BE2C (cell line): ENCODE data around the gene GFOD1.
A peak's percentile ranks its signal among the peaks of the same experiment; 100 is the strongest.
"Not testable (repeated sequence)": the region's sequence is repeated elsewhere in the genome, so short reads cannot be mapped to it uniquely, and the experiment has no call there.

ENCODE experiments used
- DNase-seq: peaks from one replicate; pipeline ENCODE4 v3.0.0-alpha.2; 2020
- H3K27me3 ChIP-seq: fragments of 250-450 bp; sonication (Bioruptor Pico); 2 replicates; pipeline ENCODE4 v1.5.1; 2020; ENCODE audit warnings: mild to moderate bottlenecking
- H3K36me3 ChIP-seq: fragments of 250-450 bp; sonication (Bioruptor Pico); 2 replicates; pipeline ENCODE4 v1.5.1; 2020; ENCODE audit warnings: mild to moderate bottlenecking
- H3K4me1 ChIP-seq: fragments of 250-450 bp; sonication (Bioruptor Pico); 2 replicates; pipeline ENCODE4 v1.5.1; 2020
- H3K4me3 ChIP-seq: 2 replicates; pipeline ENCODE4 v1.5.1; 2011; ENCODE audit warnings: low read depth, low read length
- H3K9me3 ChIP-seq: fragments of 250-450 bp; sonication (Bioruptor Pico); 2 replicates; pipeline ENCODE4 v1.5.1; 2020
- TF ChIP-seq, protein P1 (sequence below): IDR thresholded peaks from 2 replicates; pipeline ENCODE4 v1.5.1; 2012; ENCODE audit warnings: mild to moderate bottlenecking, low read depth, low read length

The GFOD1 gene

DNA sequence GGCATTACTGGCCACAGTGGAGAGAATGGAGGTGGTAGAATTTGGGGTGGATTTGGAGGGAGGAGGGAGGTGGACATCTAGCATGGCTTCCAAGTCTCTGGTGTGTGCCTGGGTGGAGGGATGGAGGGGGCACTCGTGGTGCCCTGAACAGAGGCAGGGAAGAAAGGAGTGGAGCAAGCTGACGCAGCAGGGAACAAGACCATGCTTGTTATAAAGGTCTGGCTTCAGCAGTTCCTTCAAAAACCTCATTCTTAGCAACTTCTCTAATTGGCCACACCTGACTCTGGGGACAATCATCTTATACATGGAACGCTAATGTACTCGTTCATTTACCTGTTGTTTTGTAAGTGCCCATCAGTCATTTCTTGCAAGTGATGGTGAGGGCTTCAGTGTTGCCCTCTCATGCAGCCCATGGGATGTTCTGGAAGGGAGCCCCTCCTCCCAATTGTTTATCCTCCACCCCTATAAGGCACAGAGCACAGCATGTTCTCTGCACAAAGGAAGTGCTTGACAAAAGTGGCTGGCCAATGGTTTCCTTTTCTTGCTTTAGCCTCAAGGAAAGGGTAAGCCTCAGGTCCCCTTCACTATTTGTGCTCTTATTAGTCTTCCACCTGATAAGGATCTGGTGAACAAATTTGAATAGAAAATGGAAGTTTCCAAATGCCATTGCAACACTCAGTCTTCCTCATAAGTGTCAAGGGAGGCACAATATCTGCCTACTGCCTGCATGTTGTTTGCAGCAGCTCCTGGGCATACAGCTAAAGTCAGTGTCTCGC is 39.3 kb downstream of the GFOD1 start:
- no peak for DNase-seq
- Histone ChIP-seq H3K27me3 (no peaks in the 10 kb centered on the region), H3K9me3 (no peaks in the 10 kb centered on the region), H3K36me3 (no peaks in the 10 kb centered on the region), H3K4me1 (peaks cover 12% of the 10 kb centered on the region), H3K4me3 (no peak overlapping the region)
- TF ChIP-seq, protein P1, sequence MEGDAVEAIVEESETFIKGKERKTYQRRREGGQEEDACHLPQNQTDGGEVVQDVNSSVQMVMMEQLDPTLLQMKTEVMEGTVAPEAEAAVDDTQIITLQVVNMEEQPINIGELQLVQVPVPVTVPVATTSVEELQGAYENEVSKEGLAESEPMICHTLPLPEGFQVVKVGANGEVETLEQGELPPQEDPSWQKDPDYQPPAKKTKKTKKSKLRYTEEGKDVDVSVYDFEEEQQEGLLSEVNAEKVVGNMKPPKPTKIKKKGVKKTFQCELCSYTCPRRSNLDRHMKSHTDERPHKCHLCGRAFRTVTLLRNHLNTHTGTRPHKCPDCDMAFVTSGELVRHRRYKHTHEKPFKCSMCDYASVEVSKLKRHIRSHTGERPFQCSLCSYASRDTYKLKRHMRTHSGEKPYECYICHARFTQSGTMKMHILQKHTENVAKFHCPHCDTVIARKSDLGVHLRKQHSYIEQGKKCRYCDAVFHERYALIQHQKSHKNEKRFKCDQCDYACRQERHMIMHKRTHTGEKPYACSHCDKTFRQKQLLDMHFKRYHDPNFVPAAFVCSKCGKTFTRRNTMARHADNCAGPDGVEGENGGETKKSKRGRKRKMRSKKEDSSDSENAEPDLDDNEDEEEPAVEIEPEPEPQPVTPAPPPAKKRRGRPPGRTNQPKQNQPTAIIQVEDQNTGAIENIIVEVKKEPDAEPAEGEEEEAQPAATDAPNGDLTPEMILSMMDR: no peak

GRCh38 chr6:13446381-13446780 is 41.0 kb downstream of the GFOD1 start:
- peak; percentile 46 for DNase-seq
- no peak overlapping the region for H3K4me3 ChIP-seq
- no peaks in the 10 kb centered on the region for H3K36me3 ChIP-seq
- H3K27me3 ChIP-seq: no peaks in the 10 kb centered on the region
- H3K9me3 ChIP-seq: no peaks in the 10 kb centered on the region
- peaks cover 12% of the 10 kb centered on the region for H3K4me1 ChIP-seq
- TF ChIP-seq, protein P1: no peak

- no peak overlapping the region for H3K4me3 ChIP-seq
- H3K27me3 ChIP-seq: no peaks in the 10 kb centered on the region
- H3K36me3 ChIP-seq: no peaks in the 10 kb centered on the region
- peaks cover 12% of the 10 kb centered on the region for H3K4me1 ChIP-seq
- no peak for DNase-seq
- TF ChIP-seq, protein P1: no peak
- no peaks in the 10 kb centered on the region for H3K9me3 ChIP-seq
Observed at GRCh38 chr6:13445744-13446115, 41.7 kb downstream of the GFOD1 start.

GRCh38 chr6:13445005-13445743 is 42.2 kb downstream of the GFOD1 start:
- TF ChIP-seq, protein P1: no peak
- no peaks in the 10 kb centered on the region for H3K9me3 ChIP-seq
- no peak overlapping the region for H3K4me3 ChIP-seq
- no peaks in the 10 kb centered on the region for H3K27me3 ChIP-seq
- H3K4me1 ChIP-seq: peaks cover 18% of the 10 kb centered on the region
- peak; percentile 88 for DNase-seq
- no peaks in the 10 kb centered on the region for H3K36me3 ChIP-seq

DNA sequence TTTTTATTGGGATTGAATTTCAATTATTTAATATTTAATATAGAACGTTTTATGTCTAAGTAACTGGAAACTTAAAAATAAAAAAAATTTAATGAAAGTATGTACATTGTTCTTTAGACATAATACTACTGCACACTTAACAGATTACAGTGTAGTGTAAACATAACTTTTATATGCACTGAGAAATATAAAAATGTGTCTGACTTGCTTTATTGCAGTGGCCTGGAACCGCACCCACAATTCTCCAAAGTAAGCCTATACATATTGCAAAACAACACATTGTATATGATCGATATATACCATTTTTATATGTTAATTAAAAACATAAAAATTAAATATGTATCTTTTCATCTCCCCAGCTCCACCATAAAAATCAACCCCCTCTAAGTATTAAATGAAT is 42.8 kb downstream of the GFOD1 start:
- H3K4me3 ChIP-seq: no peak overlapping the region
- TF ChIP-seq, protein P1: no peak
- H3K36me3 ChIP-seq: no peaks in the 10 kb centered on the region
- no peaks in the 10 kb centered on the region for H3K27me3 ChIP-seq
- H3K4me1 ChIP-seq: peaks cover 18% of the 10 kb centered on the region
- no peaks in the 10 kb centered on the region for H3K9me3 ChIP-seq
- no peak for DNase-seq

DNA sequence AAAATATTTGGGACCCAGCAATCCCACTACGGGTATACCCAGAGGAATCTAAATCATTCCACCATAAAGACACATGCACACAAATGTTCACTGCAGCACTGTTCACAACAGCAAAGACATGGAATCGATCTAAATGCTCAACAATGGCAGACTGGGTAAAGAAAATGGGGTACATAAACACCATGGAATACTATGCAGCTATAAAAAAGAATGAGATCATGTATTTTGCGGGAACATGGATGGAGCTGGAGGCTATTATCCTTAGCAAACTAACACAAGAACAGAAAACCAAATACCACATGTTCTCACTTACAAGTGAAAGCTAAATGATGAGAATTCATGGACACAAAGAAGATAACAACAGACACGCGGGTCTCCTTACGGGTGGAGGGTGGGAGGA is 43.4 kb downstream of the GFOD1 start:
- H3K27me3 ChIP-seq, H3K36me3 ChIP-seq, H3K4me3 ChIP-seq, H3K9me3 ChIP-seq, DNase-seq: not testable (repeated sequence)
- H3K4me1 ChIP-seq: peaks cover 18% of the 10 kb centered on the region
